Effector memory CD4-positive, alpha-beta T cell (primary cell): ENCODE measurements around the gene GSTM3.

Experiments used
- DNase-seq, 3 donors: peaks; one replicate each; pipeline ENCODE4 v3.0.0-alpha.2; 2020
- H3K27ac ChIP-seq: 2 replicates; pipeline ENCODE4 v1.7.0; 2013; ENCODE audit warnings: mild to moderate bottlenecking, low read length, moderate library complexity; ENCODE audit not compliant: insufficient read depth, poor library complexity, severe bottlenecking
- H3K27me3 ChIP-seq: replicated peaks from 2 replicates; pipeline ENCODE4 v1.7.0; 2013; ENCODE audit warnings: mild to moderate bottlenecking, low read length; ENCODE audit not compliant: insufficient read depth, control insufficient read depth, poor library complexity, severe bottlenecking
- H3K36me3 ChIP-seq: 2 replicates; pipeline ENCODE4 v1.7.0; 2013; ENCODE audit warnings: mild to moderate bottlenecking, low read length, moderate library complexity; ENCODE audit not compliant: control insufficient read depth, insufficient read depth
- H3K4me1 ChIP-seq: 2 replicates; pipeline ENCODE4 v1.7.0; 2013; ENCODE audit warnings: low read length, mild to moderate bottlenecking; ENCODE audit not compliant: control insufficient read depth, insufficient read depth, poor library complexity, severe bottlenecking
- H3K4me3 ChIP-seq: 2 replicates; pipeline ENCODE4 v1.7.0; 2013; ENCODE audit warnings: low read length, low read depth, mild to moderate bottlenecking; ENCODE audit not compliant: insufficient read depth, poor library complexity, severe bottlenecking
- H3K9me3 ChIP-seq: 2 replicates; pipeline ENCODE4 v1.7.0; 2013; ENCODE audit warnings: mild to moderate bottlenecking, low read length, moderate library complexity; ENCODE audit not compliant: control insufficient read depth

Gene GSTM3

DNA sequence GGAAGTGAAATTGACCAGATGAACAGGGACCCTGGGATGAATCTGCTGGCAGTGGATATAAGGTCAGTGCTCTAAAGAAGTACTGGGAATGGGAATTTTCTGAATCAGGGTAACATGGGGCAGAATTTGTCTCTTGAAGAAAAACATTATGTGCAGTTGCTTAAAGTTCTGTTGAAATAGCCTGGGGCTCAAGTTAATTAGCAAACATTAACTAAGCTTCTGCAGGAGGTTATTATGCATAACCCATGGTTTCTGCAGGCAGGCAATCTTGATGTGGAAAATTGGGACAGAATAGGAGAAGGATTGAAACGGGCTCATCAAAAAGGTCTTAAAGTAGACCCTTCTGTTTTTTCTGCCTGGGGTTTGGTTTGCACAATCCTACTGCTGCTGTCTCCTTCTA, 14.8 kb downstream of the GSTM3 start:
- H3K4me1 ChIP-seq, result no peaks in the 10 kb centered on the region
- no peak overlapping the region for H3K27ac ChIP-seq

DNA sequence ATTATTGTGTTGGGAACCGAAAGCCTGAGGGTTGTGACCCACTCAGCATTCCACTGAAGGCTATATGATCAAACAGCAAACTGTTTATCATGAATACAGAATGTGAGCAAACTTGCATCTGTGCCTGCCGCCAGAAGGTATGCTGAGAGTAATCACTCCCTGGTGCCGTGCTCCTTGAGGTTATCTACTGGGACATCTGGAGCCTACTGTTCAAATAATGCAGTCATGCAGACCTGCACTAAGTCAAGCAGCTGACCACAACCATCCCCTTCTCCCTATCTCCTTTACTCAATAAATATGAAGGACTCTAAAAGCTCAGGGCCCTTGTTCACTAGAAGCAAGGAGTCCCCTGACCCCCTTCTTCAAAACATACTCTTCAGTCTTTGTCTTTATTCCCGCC, 15.3 kb downstream of the GSTM3 start:
- no peaks in the 10 kb centered on the region for H3K36me3 ChIP-seq
- no peak overlapping the region for H3K4me3 ChIP-seq
- DNase-seq, result no peak
- no peak overlapping the region for H3K27ac ChIP-seq
- H3K27me3 ChIP-seq, result no peaks in the 10 kb centered on the region
- H3K4me1 ChIP-seq, result no peaks in the 10 kb centered on the region
- H3K9me3 ChIP-seq, result no peaks in the 10 kb centered on the region

More for the DNA sequence above, 14.8 kb downstream of the GSTM3 start:
- DNase-seq, result no peak
- Histone ChIP-seq H3K4me3 (no peak overlapping the region), H3K27me3 (no peaks in the 10 kb centered on the region), H3K9me3 (no peaks in the 10 kb centered on the region), H3K36me3 (no peaks in the 10 kb centered on the region)

DNA sequence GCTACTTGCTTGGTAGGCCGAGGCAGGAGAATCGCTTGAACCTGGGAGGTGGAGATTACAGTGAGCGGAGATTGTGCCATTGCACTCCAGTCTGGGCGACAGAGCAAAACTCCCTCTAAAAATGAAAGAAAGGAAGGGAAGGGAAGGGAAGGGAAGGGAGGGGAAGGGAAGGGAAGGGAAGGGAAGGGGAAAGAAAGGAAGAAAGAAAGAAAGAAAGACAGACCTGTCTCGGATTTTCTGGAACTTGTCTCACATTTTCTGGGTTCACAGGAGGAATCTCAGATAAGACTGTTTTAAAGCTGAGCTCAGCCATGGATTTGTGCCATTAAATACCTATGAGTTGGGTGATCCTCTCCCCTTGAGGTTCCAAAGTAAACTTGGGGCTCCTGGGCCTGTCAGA, 15.9 kb downstream of the GSTM3 start:
- H3K4me1 ChIP-seq, result no peaks in the 10 kb centered on the region
- H3K9me3 ChIP-seq, result no peaks in the 10 kb centered on the region
- H3K36me3 ChIP-seq, result no peaks in the 10 kb centered on the region
- no peaks in the 10 kb centered on the region for H3K27me3 ChIP-seq
- DNase-seq, result no peak
- H3K27ac ChIP-seq, result no peak overlapping the region
- no peak overlapping the region for H3K4me3 ChIP-seq

DNA sequence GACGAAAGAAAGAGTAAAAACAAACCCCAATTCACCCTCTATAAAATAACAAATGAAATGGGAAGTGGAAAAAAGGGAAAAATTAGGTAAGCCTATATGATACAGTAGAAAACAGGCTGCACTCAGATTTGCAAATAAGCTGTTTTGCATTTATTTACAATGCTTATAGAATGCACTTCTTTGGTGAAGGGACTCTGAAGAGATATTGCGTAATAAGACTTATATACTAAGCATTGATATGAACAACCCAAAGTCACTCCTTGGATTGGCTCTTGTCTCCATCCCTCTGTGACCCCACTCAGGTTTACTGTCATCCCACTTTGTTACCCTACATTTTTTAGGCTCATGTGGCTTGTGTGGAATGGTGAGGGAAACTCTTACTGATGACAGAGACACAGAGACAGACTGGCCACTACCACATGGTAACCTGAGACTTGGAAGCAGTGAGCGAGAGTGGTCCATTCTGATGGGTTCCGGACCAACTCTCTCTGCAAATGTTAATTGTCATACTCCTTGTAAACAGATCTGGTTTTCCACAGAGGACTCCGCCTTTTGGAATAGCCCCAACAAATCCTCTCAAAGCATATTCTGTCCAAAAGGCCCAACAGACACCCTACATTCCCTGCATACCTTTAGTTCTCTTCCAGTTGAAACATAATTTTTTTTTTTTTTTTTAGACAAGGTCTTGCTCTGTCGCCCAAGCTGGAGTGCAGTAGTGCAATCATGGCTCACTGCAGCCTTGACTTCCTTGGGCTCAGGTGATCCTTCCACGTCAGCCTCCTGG, 17.7 kb downstream of the GSTM3 start:
- no peak overlapping the region for H3K27ac ChIP-seq
- no peaks in the 10 kb centered on the region for H3K4me1 ChIP-seq
- no peaks in the 10 kb centered on the region for H3K27me3 ChIP-seq
- no peaks in the 10 kb centered on the region for H3K9me3 ChIP-seq
- H3K36me3 ChIP-seq, result no peaks in the 10 kb centered on the region
- no peak overlapping the region for H3K4me3 ChIP-seq
- DNase-seq, result no peak

DNA sequence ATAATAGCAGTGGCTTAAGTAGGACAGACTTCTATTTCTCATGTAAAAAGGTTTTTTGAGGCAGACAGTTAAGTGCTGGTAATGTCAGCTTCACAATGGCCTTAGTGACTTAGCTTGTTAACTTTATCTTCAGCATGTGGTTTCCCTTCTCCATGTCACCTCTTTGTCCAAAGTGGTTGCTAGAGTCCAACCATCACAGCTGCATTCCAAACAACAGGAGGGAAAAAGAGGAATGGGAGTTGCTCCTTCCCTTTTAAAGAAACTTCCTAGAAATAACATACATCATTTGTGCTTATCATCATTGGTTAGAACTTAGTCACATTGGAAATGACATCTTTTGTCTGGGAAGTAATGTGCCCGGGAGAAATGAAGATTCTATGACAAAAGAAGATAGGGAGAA, 18.9 kb downstream of the GSTM3 start:
- no peak for DNase-seq
- H3K4me3 ChIP-seq, result no peak overlapping the region
- no peaks in the 10 kb centered on the region for H3K27me3 ChIP-seq
- H3K4me1 ChIP-seq, result no peaks in the 10 kb centered on the region
- H3K36me3 ChIP-seq, result no peaks in the 10 kb centered on the region
- H3K9me3 ChIP-seq, result no peaks in the 10 kb centered on the region
- no peak overlapping the region for H3K27ac ChIP-seq

DNA sequence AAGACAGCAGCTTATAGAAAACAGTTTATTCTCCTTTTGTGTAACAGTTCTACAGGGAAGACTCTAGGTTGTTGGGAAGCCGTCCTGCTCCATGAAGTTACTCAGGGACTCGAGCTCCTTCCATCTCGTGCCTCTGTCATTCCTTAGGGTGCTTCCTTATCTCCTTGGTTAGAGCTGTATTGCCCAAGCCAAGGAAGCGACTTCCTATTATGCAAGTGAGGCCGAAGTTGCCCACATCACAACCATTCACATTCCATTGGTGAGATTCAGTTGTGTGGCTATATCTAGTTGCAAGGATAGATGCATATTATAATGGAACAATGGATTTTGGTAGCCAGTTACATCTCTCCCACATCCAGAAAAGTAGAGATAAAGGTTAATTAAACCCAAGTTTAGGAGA, 19.8 kb downstream of the GSTM3 start:
- no peaks in the 10 kb centered on the region for H3K9me3 ChIP-seq
- no peaks in the 10 kb centered on the region for H3K4me1 ChIP-seq
- no peak overlapping the region for H3K4me3 ChIP-seq
- no peaks in the 10 kb centered on the region for H3K27me3 ChIP-seq
- no peak overlapping the region for H3K27ac ChIP-seq
- no peak for DNase-seq
- no peaks in the 10 kb centered on the region for H3K36me3 ChIP-seq

DNA sequence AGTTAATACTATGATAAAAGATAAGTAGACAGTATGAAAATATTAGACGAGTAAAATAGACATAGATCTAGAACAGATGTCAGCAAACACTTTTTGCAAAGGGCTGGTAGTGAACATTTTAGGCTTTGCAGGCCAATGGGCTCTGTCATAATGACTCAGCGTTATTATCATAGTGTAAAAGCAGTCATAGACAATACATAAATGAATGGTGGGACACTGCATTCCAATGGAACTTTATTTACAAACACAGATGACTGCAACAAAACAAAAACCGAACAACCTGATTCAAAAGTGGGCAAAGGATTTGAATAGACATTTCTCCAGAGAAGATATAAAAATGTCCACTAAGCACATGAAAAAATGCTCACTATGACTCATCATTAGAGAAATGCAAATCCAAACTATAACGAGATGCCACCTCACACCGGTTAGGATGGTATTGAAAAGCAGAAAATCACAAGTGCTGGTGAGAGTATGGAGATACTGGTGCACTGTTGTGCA, 21.5 kb downstream of the GSTM3 start:
- Histone ChIP-seq H3K27ac (no peak overlapping the region), H3K4me3 (no peak overlapping the region), H3K27me3 (no peaks in the 10 kb centered on the region), H3K4me1 (no peaks in the 10 kb centered on the region), H3K9me3 (no peaks in the 10 kb centered on the region), H3K36me3 (no peaks in the 10 kb centered on the region)
- DNase-seq, result no peak

DNA sequence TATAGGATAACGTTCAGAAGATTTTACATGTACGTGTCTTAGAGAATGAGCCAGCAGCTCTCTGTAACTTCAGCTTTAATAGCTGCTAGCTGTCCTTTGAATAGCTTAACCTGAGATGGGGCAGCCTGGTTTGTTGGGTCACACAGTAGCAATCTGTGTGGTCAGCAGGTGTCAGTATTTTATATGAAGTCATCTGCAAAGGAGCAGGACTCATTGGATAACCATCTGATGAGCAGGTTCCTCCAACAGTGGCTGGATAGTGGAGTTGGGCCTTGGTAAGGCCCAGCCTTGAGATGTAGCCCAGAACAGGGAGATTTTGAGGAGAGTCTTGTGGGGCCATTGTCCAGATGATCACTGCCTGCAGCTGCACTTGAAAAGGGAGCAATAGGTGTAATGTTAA, 22.3 kb downstream of the GSTM3 start:
- H3K9me3 ChIP-seq, result no peaks in the 10 kb centered on the region
- DNase-seq, result no peak
- no peaks in the 10 kb centered on the region for H3K4me1 ChIP-seq
- no peak overlapping the region for H3K27ac ChIP-seq
- no peaks in the 10 kb centered on the region for H3K27me3 ChIP-seq
- no peaks in the 10 kb centered on the region for H3K36me3 ChIP-seq
- no peak overlapping the region for H3K4me3 ChIP-seq

DNA sequence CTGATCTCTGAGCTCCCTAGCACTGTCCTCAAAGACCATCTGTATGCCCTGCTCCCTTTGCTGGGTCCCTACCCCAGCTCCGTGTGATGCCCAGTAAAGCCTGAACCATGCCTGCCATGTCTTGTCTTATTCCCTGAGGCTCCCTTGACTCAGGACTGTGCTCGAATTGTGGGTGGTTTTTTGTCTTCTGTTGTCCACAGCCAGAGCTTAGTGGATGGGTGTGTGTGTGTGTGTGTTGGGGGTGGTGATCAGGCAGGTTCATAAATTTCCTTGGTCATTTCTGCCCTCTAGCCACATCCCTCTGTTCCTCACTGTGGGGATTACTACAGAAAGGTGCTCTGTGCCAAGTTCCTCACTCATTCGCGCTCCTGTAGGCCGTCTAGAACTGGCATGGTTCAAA, 23.1 kb downstream of the GSTM3 start:
- no peaks in the 10 kb centered on the region for H3K4me1 ChIP-seq
- H3K27me3 ChIP-seq, result no peaks in the 10 kb centered on the region
- H3K27ac ChIP-seq, result no peak overlapping the region
- H3K36me3 ChIP-seq, result no peaks in the 10 kb centered on the region
- no peak overlapping the region for H3K4me3 ChIP-seq
- no peaks in the 10 kb centered on the region for H3K9me3 ChIP-seq
- DNase-seq, result no peak

DNA sequence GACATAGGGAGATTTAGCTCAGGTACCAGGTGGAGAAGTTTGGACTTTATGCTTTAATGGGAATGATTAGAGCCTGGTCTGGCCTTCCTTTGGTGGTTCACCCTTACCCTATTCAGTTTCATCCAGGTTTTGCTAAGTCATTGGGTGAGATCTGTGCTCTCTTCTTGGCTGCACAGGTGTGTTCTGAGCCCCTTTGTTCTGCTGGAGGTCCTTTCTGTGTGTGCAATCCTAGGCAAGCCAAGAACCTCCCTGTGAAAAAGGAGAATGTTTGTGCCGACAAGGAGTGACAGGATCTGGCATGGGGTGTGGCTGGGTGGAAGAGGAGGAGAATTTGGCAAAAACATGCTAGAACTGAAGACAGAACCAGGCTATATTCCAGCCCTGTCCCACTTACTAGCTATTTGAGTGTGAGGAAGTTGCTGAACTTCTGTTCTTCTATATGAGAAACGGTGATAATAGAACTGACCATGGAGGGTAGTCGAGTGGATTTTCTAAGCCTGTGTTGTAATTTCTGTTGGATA, 24.2 kb downstream of the GSTM3 start:
- H3K27ac ChIP-seq, result no peak overlapping the region
- DNase-seq, result no peak
- no peak overlapping the region for H3K4me3 ChIP-seq
- H3K36me3 ChIP-seq, result no peaks in the 10 kb centered on the region
- no peaks in the 10 kb centered on the region for H3K4me1 ChIP-seq
- no peaks in the 10 kb centered on the region for H3K27me3 ChIP-seq
- no peaks in the 10 kb centered on the region for H3K9me3 ChIP-seq
